GM21786 (cell line): ENCODE results near the gene RBFA.
"Not testable (repeated sequence)": the region's sequence is repeated elsewhere in the genome, so short reads cannot be mapped to it uniquely, and the experiment has no call there.

Source experiments
- ATAC-seq: cut with Tn5 transposase; IDR thresholded peaks from one replicate; pipeline ENCODE4 v1.9.1; 2021; ENCODE audit not compliant: unreplicated experiment

The RBFA gene

GRCh38 chr18:80027719-80028118 is 6.5 kb upstream of the RBFA start:
- ATAC-seq, result not testable (repeated sequence)

- no peak for ATAC-seq
Observed at GRCh38 chr18:80029690-80030089, 4.5 kb upstream of the RBFA start.

- peak; percentile 57 for ATAC-seq
Observed at GRCh38 chr18:80033181-80034067, 810 bp upstream of the RBFA start.

- ATAC-seq, result no peak
Observed at GRCh38 chr18:80034852-80035406, 695 bp downstream of the RBFA start.

- ATAC-seq, result no peak
Observed at GRCh38 chr18:80035997-80036396, 1.8 kb downstream of the RBFA start.

- no peak for ATAC-seq
Observed at GRCh38 chr18:80037300-80037699, 3.1 kb downstream of the RBFA start.

GRCh38 chr18:80037869-80038630 is 3.8 kb downstream of the RBFA start:
- ATAC-seq, result no peak

- no peak for ATAC-seq
Observed at GRCh38 chr18:80040515-80040914, 6.3 kb downstream of the RBFA start.

GRCh38 chr18:80041424-80041823 is 7.2 kb downstream of the RBFA start:
- ATAC-seq, result no peak

GRCh38 chr18:80042785-80043184 is 8.6 kb downstream of the RBFA start:
- ATAC-seq, result no peak

GRCh38 chr18:80044072-80044471 is 9.8 kb downstream of the RBFA start:
- ATAC-seq, result no peak

GRCh38 chr18:80046011-80046410 is 11.8 kb downstream of the RBFA start:
- no peak for ATAC-seq

GRCh38 chr18:80046431-80046830 is 12.2 kb downstream of the RBFA start:
- ATAC-seq, result no peak

- no peak for ATAC-seq
Observed at GRCh38 chr18:80046961-80047541, 12.8 kb downstream of the RBFA start.

- ATAC-seq, result no peak
Observed at GRCh38 chr18:80050797-80051196, 16.6 kb downstream of the RBFA start.

GRCh38 chr18:80056095-80056494 is 21.9 kb downstream of the RBFA start:
- ATAC-seq, result no peak

GRCh38 chr18:80059945-80060344 is 25.7 kb downstream of the RBFA start:
- ATAC-seq, result no peak

GRCh38 chr18:80065705-80066104 is 31.5 kb downstream of the RBFA start:
- no peak for ATAC-seq

GRCh38 chr18:80067321-80067720 is 33.1 kb downstream of the RBFA start:
- ATAC-seq, result no peak

GRCh38 chr18:80067897-80068296 is 33.7 kb downstream of the RBFA start:
- no peak for ATAC-seq

- ATAC-seq, result no peak
Observed at GRCh38 chr18:80068571-80069272, 34.5 kb downstream of the RBFA start.
